ENCODE results near the gene FOSL2.

Gene FOSL2

GRCh38 chr2:28435241-28435640 lies 42.6 kb downstream of the FOSL2 start:
- no peak for DNase-seq

DNA sequence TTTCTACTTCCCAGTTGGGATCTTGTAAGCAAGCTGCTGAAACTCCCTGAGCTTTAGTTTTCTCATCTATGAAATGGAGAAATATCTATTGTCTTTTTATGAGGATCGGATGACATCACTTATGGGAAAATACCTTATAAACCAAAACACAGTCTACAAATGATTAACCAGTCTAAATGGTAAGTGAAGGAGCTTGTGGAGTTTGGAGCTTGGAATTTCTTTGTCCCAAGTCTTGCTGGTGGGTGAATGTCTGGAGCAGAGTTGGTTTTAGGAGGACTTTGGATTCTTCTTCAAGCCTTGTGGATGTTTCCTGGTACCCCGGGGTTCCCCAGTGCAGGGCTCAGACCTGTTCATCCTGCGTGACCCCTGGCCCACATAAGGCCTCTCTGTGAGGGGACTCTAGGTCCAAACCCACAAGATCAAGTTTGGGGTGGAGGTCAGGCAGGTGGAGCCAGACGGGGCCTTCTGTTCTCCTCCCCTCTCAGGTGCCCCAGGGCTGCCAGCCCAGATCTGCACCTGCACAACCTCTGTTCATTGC lies 43.2 kb downstream of the FOSL2 start:
- DNase-seq = no peak

DNA sequence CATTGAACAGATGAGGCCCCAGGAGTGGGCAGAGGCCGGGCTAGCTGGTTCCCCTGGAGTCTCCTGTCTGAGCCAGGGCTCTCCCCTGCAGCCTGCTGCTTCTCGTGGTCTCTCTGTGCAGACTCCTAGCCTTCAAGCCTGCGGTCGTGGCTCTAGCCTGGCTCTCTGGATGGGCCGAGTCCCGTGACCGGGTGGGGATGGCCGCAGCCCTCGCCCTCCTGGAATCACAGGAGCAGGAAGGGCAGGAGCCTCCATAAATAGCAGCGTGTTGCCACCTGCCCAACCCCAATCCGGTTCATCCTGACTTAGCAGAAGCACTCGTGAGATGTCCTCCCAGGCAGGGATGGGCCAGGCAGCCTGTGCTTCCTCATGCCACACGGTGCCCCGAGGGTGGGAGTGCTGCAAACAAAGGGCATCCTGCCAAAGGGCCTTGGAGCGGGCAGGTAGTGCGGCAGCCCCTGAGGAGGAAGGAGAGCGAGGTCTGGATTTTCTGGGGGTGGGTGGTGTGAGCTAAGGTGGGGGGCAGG lies 43.9 kb downstream of the FOSL2 start:
- no peak for DNase-seq

DNA sequence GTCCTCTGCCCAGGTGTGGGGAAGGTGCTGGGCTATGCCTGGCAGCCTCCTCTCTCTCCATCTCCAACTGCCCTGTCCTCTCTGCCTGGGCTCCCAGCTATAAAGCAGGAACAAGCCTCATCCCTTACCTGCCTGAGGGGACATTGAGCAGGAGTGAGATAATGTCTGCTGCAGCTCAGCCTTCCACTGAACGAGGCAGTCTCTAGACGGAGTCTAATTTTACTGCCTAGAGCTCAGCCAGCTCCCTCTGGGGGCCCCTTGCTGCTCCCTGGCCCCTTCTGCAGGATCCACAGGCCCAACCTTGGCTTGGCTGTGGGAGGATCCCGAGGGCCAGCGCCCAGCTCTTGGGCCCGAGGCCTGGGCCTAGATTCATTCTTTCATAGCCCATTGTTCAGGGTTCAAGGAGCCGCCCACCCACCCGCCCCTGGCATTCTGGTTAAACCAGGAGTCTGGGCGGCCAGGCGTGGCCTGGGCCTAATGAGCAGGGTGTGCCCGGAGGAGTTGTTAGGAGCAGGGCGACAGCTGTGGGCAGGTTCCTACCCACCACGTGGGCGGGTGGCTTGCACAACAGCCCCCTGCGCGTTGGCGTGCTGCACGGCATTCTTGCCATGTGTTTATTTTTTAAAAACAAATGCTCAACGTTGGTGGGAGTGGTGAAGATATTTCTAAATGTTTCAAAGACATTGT lies 44.6 kb downstream of the FOSL2 start:
- no peak for DNase-seq

- no peak for DNase-seq
Measured at GRCh38 chr2:28437918-28438317, 45.3 kb downstream of the FOSL2 start.

DNA sequence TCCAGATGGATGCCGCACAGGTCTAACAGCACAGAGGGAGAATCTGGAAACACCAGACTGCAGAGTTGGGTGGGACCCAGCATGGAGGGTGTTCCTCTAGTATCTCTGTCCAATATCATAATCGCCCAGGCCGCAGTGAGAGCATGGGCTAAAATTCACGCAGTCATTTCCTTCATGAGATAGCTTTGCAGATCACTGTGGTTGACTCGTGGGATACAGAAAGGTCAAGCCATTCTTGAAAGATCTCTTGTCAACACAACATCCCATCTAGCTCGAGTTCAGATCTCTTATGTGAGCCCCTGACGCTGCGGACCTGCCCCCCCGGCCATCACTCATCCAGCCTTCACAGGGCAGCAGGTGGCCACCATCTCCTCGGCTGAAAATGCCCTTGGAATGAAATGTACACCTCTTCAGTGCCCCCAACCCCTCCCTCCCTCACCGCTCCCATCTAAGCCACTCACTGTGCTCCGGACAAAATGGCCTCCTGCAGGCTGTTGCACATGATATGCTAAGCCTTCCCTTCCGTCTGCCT lies 45.9 kb downstream of the FOSL2 start:
- no peak for DNase-seq

GRCh38 chr2:28439127-28439526 lies 46.5 kb downstream of the FOSL2 start:
- DNase-seq = no peak

DNA sequence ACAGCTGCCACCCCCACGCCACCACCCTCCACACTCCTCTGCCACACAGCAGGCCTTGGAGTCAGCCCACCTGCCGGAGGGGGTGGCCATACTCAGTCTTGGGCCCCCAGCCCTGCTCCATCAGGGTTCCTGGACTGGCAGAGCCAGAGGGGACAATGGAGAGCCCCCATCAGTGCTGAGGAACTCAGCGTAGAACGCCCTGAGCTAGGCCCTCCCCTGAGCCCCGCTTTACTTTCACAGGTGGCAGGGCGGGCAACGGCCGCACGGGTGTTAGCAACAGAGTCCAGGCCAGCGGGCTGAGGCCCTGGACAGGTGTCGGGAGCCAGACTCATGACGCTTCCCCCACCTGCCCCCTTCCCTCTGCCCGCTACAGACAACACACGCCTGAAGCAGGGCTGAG lies 47.1 kb downstream of the FOSL2 start:
- no peak for DNase-seq

DNA sequence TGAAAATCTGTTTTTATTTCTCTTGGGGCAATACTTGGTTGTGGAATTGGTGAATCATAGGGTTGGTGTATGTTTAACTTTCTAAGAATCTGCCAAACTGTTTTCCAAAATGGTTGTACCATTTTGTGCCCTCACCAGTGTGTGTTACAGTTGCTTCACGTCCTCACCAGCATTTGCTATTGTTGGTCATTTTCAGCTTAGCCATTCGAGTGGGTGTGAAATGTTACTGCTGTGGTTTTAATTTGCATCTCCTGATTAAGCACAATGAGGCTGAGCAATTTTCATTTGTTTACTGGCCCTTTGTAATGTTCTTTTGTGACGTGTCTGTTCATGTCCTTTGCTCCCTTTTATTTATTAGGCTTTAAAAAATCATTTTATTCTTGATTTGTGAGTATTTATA lies 49.7 kb downstream of the FOSL2 start:
- DNase-seq = no peak

- DNase-seq = no peak
Measured at GRCh38 chr2:28444956-28445355, 52.3 kb downstream of the FOSL2 start.

GRCh38 chr2:28445448-28446258 lies 53.0 kb downstream of the FOSL2 start:
- no peak for DNase-seq

DNA sequence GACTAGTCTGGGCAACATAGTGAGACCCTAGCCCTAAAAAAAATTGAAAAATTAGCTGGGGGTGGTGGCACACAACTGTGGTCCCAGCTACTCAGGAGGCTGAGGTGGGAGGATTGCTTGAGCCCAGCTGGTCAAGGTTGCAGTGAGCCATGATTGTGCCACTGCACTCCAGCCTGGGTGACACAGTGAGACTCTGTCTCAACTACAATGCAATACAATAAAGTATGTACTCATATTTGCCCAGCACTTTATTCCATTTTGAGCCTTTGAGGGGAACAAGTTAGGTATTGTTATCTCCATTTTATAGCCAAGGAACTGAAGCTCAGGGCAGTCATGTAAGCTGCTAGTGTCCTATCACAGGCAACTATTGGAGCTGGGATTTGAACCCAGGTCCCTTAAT lies 53.9 kb downstream of the FOSL2 start:
- no peak for DNase-seq

- no peak for DNase-seq
Measured at GRCh38 chr2:28447086-28447485, 54.4 kb downstream of the FOSL2 start.

DNA sequence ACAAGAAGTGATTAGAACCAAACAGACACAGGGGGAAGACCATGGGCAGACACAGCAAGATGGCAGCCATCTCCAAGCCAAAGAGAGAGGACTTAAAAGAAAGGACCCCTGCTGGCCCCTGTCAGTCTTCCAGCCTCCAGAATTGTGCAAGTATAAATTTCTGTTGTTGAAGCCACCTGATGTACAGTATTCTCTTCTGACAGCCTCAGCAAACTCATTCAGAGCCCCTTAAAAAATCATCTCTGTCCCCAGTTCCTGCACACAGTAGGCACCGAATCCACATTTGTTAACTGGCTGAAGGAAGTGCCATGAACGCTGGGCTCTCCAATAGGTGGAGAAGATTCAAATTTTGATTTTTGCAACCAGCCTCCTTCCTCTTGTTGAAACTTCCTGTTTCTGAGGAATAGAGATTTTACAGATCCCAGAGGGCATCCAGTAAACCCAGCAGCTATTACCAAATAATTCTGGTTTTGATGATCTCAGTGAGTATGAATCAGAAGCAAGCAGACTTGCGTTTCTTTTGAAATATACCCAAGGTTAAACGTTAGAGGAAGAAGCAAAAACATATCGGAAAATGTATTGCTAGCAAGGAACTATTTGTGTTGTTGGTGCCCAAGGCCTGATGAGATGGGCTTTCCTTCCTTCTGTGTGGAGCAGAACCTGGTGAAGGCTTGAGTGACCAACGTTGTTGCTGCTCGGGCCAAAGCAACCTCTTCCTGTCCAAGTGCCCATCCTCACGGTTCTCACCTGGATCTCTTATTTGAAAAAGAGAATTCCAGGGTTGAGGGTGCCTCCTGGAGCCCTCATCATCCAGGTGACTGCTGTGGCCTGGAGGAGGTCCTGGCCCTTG lies 55.5 kb downstream of the FOSL2 start:
- no peak for DNase-seq

DNA sequence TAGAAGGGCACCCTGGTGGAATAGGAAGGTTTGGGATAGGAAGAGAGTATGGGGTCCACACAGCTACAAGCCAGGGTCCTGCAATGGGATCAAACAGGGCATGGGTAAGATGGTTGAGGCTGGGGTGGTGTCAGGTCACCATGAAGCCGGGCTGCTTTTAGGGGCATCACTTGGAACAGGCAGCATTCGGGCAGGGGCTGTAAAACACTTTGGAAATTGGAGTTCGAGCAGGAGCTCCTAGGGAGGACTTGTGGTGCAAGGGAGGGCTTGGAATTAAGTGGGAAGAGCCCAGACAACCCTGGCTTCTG lies 56.1 kb downstream of the FOSL2 start:
- no peak for DNase-seq

DNA sequence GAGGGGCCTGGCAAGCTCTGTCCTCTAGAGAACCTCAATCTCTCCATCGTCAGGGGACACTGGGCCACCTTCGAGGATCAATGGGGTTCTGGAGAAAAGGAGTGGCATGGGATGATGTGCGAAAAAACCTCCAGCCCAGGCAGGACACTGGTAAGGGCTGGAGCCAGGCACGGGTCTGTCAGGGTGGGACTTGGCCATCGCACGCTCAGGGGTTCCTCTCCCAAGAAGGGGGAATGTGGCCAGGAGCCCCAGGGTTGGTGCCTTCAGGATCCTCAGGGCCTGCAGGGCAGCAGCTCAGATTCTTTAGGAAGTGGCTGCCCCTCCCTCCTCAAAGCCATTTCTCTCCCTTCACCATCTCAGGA lies 56.4 kb downstream of the FOSL2 start:
- DNase-seq = no peak

DNA sequence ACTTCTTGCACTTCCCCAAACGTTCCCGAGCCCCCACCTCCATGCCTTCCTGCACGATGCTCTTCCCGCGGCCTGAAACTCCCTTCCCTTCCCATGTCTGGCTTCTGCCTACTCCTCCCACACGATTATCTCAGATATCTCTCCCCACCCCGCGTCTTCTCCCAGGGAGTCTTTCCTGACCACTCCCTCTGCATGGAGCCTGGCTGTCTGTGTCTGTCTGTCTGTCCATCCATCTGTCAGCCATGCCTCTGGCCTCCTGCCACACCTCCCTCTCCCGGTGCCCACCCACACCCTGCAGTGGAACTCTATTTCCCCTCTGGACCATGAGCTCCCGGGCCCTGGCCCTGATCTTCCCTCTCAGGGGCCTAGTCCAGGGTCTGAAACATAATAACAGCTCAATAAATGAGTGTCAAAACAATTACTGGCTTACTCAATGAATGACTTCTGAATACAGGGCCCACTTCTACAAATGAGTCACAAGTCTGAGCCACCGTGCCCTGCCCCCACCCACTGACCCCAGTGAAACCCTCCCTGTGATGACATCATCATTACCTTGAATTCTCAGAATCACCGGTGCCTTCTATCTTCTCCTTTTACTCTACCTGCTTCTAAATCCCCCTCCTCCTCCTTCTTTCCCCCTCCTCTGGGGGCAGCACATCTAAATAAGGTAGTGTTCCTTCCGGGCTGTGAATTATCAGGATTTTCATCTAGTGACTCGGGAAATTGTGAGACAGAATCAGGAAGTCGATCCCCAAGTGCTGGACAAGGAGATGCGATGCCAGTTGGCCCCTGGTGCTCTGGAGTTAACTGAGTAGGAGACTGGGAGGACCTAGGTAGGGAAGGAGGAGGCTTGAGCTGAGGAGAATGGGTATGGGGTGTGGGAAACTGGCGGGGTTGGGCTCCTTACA lies 57.1 kb downstream of the FOSL2 start:
- peak; percentile 22 for DNase-seq

DNA sequence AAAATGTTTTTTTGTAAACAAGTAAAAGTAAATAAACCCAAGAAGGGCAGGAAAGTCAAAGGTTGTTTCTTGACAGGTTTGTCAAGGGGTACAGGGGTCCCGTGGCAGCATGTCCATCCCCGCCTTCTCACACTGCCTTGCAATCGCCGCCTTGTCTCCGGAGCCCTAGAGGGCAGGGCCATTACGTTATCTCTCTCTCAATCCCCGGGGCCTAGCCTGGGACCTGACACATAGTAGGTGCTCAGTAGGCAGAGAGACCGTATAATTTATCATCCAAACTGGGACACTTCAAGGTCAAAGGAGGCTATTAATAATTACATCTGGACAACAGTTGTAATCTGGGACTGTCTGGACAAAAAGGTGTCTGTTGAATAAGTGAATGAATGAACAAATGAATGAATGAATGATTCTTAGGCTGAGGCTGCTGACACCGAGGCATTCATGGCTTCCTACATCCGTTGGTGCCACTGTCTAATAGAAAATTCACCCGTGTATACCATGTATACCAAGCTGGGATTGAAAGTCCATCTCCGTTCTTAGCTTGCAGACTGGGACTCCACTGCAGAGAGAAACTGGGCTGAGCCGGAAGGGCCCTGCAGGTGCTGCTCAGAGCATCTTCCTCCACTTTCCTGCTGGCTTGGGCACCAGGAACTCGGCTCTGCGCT lies 58.4 kb downstream of the FOSL2 start:
- DNase-seq = no peak

DNA sequence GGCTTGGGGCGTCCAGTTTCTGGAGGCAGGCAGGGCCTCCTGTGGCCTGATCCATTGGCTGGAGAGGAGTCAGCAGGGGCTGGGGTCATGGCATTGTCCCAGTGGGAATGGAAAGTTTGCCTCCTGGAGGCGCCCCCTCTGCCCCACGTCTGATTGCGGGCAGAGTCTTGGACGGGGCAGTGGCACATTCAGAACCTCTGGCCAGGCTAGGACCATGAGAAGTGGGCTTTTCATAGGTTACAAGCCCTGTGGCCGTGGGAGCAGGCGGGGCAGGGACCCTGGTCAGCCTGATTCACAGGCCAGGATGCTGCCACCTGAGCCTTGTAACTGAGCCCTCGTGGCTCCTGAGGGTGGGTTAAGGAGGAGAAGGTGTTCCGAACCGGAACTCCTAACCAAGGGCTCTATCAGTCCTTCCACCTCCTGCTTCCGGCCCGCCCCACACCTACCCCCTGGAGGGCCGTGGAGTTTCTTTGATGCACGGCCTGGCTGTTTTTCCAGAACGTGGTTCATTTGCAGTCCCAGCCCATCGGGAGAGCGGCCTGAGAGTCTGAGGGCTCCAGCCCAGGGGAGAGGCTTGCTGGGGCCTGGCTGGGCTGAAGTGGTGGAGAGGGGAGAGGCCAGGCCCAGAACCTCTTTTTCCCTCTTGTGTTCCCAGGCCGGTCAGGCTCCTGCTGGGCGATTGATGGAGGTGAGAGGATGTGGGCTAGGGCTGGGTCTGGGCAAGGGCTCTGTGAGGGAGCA lies 59.3 kb downstream of the FOSL2 start:
- no peak for DNase-seq

DNA sequence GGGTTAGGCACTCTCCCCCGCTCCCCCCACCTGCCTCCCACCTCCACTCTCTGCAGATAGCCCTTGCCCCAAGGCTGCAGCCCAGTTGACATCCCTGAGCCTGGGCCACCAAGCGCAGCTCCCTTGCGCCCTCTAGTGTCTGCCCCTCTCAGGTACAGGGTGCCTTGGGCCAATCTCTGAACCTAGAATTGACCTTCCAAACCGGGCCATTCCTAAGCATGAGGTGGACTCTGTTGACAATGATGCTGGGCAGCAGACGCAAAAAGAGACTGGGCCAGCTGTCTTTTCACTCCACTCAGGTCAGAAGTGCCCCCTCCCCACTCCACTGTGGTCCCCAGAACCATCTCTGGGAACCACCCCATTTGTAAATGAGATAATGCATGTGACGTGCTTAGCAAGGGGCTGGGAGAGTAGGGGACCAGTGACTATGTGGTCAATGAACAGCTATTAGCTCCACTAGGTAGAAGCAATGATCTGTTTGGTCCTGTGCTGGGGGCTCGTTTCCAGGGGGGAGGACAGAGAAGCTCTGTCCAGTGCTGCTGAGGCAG lies 60.0 kb downstream of the FOSL2 start:
- DNase-seq = peak; percentile 81
